ENCODE results near the gene CEP164. TPM values are rescaled to one million over a fixed set of nuclear protein-coding genes. Genes with fewer than 3 reads are reported as not detected.
A peak's percentile ranks its signal among the peaks of the same experiment; 100 is the strongest.

The CEP164 gene
- total RNA-seq, 1 donor from 2014 or later: 20.3 TPM

DNA sequence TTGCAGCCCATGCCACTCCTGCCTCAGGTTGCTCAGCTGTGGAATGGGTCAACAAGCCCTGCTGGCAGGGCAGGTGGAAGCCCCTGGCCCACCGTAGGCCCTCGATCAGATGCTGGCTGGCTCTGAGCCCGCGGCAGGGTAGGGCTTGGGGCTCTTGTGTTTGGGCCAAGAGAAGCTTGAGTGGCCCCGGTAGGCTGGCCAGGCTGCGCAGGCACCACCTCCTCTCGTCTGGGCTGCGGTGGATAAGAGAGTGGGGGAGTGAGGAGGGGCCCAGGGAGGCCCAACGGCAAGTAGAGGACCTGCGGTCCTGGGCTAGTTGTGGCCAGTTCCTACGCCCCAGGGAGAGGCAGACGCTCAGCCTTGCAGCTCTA, 115.2 kb downstream of the CEP164 start:
- no peak for FAIRE-seq
- peaks cover 14% of the 10 kb centered on the region for H3K27me3 ChIP-seq (ENCODE audit: control insufficient read depth, insufficient read depth, low read length)

DNA sequence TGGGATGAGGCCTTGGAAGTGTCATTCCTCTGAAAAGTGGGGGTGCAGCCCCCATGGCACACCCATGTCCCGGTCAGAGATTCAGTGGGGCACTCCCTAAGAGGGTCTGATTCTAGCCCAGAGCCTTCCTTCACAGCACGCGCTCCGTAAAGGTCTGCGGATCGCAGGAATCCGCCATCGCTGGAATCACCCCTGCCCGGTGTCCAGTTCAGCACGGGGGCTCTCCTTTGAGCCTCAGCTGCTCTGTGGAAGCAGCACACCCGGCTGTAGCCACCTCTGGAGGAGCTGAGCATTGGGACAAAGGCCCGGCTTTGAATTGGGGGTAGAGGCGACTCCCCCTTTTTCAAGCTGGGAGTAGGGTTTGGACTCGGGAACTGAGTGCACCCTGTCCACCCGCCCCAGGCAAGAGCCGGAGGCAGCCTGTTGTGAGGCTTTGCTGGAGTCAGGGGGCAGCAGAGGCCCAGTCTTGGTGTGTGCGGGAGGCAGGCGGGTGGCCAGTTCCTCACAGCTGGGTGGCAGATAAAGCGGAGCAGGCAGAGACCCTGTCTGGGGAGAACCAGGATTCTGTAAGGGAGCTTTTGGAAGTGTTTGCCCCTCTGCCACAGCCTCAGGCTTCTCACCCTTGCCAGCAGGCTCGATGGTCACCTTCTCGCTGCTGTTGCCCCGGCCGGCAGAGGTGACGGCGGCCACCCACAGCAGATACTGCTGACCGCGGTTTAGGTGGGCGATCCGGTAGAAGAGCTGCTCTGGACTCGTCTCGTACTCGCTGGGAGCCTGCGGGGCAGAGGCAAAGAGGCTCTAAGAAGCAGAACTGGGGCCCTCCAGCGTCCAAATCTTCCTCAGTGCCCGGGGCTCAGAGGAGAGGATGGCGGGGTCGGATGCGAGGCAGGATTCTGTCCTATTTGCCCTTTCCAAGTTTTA, 115.9 kb downstream of the CEP164 start:
- FAIRE-seq: no peak
- peaks cover 14% of the 10 kb centered on the region for H3K27me3 ChIP-seq (ENCODE audit: control insufficient read depth, insufficient read depth, low read length)
- DNase-seq (ENCODE audit: low read depth): no peak

More for the DNA sequence above, 115.2 kb downstream of the CEP164 start:
- H3K4me3 ChIP-seq (ENCODE audit: low read depth, low read length): no peak overlapping the region
- TF ChIP-seq CTCF (IDR thresholded peaks at IDR 0.05; ENCODE audit: insufficient read depth, low read length, severe bottlenecking): no peak
- no peaks in the 10 kb centered on the region for H3K36me3 ChIP-seq (ENCODE audit: control insufficient read depth, insufficient read depth, low read length)
- DNase-seq (ENCODE audit: low read depth): no peak

DNA sequence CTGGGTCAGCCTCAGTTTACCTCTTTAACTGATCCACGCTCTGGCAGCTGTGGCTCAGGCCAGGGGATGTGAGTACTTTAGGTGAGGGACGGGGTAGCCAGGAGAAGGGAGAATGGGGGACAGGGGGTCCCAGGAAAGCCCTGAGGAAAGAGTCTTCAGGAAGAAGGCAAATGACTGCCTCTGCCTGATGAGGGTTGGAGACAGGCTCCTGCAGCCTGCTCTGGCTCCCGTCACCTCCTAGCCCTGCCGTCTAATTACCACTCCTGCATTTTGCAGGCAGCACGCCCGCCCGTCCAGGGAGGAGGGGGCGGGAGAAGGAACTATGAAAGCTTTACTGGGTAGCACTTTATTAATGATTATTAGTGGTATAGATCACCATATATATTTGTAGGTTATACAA, 116.6 kb downstream of the CEP164 start:
- Histone ChIP-seq H3K4me3 (ENCODE audit: low read depth, low read length) (no peak overlapping the region), H3K36me3 (ENCODE audit: control insufficient read depth, insufficient read depth, low read length) (no peaks in the 10 kb centered on the region), H3K27me3 (ENCODE audit: control insufficient read depth, insufficient read depth, low read length) (peaks cover 14% of the 10 kb centered on the region)
- no peak for DNase-seq (ENCODE audit: low read depth)
- TF ChIP-seq CTCF (IDR thresholded peaks at IDR 0.05; ENCODE audit: insufficient read depth, low read length, severe bottlenecking): no peak
- FAIRE-seq: no peak

More for the DNA sequence above, 115.9 kb downstream of the CEP164 start:
- no peak overlapping the region for H3K4me3 ChIP-seq (ENCODE audit: low read depth, low read length)
- peak; percentile 25 for TF ChIP-seq CTCF (IDR thresholded peaks at IDR 0.05; ENCODE audit: insufficient read depth, low read length, severe bottlenecking)
- H3K36me3 ChIP-seq (ENCODE audit: control insufficient read depth, insufficient read depth, low read length): no peaks in the 10 kb centered on the region

DNA sequence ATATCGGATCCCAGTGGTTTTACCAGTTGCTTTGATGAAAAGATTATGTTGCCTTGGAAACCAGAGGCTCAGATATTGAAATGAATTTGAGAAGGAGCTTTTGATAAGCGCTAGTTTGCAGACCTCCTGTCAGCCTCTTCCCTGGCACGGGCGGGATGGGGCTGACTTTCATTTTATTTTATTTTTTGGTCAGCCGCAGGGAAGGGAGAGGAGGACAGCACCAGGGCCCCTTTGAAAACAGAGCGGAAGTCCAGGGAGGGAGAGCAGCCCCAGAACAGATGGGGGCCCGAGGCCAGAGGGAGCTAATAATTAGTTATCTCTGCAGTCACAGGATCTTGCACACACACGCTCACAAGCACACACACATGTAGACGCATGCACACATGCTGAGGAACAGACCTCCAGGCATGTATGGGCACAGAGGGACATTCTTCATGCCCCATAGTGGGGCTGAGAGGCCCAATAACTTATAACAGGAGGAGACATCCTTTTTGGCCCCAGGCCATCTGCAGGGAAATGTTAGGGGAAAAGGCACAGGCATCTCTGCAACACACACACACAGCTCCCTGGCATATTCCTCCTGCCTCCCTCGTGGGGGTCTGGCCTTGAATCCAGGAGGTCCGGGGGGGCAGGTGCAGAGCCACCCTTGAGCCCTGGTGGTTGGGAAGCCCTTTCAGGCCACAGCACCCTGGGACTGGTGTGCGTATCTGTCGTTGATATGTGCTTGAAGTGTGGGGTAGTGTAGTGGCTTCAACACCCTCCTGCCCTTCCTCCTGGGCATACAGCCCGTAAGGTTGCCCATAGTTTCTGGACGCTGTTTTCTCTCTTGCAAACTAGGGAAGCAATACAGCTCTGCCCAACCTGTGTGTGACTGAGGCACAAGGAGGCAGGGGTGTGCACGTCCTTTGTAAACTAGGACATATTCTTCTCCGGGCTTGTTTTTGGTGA, 117.3 kb downstream of the CEP164 start:
- Histone ChIP-seq H3K36me3 (ENCODE audit: control insufficient read depth, insufficient read depth, low read length) (no peaks in the 10 kb centered on the region), H3K4me3 (ENCODE audit: low read depth, low read length) (no peak overlapping the region), H3K27me3 (ENCODE audit: control insufficient read depth, insufficient read depth, low read length) (peaks cover 14% of the 10 kb centered on the region)
- no peak for DNase-seq (ENCODE audit: low read depth)
- no peak for TF ChIP-seq CTCF (IDR thresholded peaks at IDR 0.05; ENCODE audit: insufficient read depth, low read length, severe bottlenecking)
- FAIRE-seq: no peak

GRCh38 chr11:117449111-117449693, 121.5 kb downstream of the CEP164 start:
- no peak for DNase-seq (ENCODE audit: low read depth)
- no peaks in the 10 kb centered on the region for H3K36me3 ChIP-seq (ENCODE audit: control insufficient read depth, insufficient read depth, low read length)
- H3K27me3 ChIP-seq (ENCODE audit: control insufficient read depth, insufficient read depth, low read length): peaks cover 3% of the 10 kb centered on the region
- H3K4me3 ChIP-seq (ENCODE audit: low read depth, low read length): no peak overlapping the region
- no peak for FAIRE-seq
- TF ChIP-seq CTCF (IDR thresholded peaks at IDR 0.05; ENCODE audit: insufficient read depth, low read length, severe bottlenecking): no peak

Data from bronchial epithelial cell (primary cell).